ENCODE results near the gene STARD3NL. TPM values are rescaled to one million over a fixed set of nuclear protein-coding genes. Genes with fewer than 3 reads are reported as not detected.

Gene STARD3NL
- polyA plus RNA-seq, 1 donor (not counting 4 experiments of a cell fraction or from before 2014, with no cell fraction given), result 45.1 TPM

GRCh38 chr7:38220452-38220851 lies 42.4 kb downstream of the STARD3NL start:
- TF ChIP-seq EZH2 (IDR thresholded peaks at IDR 0.05; ENCODE audit: low read length) (no peak), CTCF (optimal IDR thresholded peaks at IDR 0.05 in 1 of 3, IDR thresholded peaks at IDR 0.05 in 1 of 3, conservative IDR thresholded peaks at IDR 0.05 in 1 of 3; ENCODE audit: extremely low read depth in 1 of 3, insufficient read depth in 2 of 3, low read length in 3 of 3) (no peak)
- dilution Hi-C loops (cut with MboI; ENCODE audit: extremely low pct_ligation_motif_present, low sequenced_read_pairs), result no loop called here
- Histone ChIP-seq H3K4me1 (ENCODE audit: control insufficient read depth, extremely low read depth, insufficient read depth, low read length) (no peaks in the 10 kb centered on the region), H4K20me1 (ENCODE audit: control insufficient read depth, extremely low read depth, insufficient read depth, low read length) (no peaks in the 10 kb centered on the region), H3K27ac (ENCODE audit: control insufficient read depth, insufficient read depth, low read length) (no peak overlapping the region), H2AFZ (ENCODE audit: control insufficient read depth, low read length) (no peak overlapping the region), H3K4me2 (ENCODE audit: control insufficient read depth, extremely low read depth, insufficient read depth, low read depth, low read length) (no peak overlapping the region), H3K27me3 (ENCODE audit: control insufficient read depth, extremely low read depth, insufficient read depth, low read length) (no peaks in the 10 kb centered on the region), H3K4me3 (ENCODE audit: control insufficient read depth in 2 of 3, extremely low read depth in 1 of 3, insufficient read depth in 2 of 3, low read depth in 1 of 3, low read length in 3 of 3) (no peak overlapping the region), H3K9ac (ENCODE audit: control insufficient read depth, extremely low read depth, insufficient read depth, low read length) (no peak overlapping the region), H3K9me1 (ENCODE audit: control insufficient read depth, extremely low read depth, insufficient read depth, low read length) (no peaks in the 10 kb centered on the region), H3K79me2 (ENCODE audit: control insufficient read depth, insufficient read depth, low read length) (no peaks in the 10 kb centered on the region), H3K9me3 (ENCODE audit: control insufficient read depth, low read depth, low read length) (no peaks in the 10 kb centered on the region), H3K36me3 (ENCODE audit: control insufficient read depth in 2 of 2, extremely low read depth in 1 of 2, insufficient read depth in 2 of 2, low read length in 2 of 2) (peaks cover 9 to 13% of the 10 kb centered on the region in 2 experiments)
- DNase-seq (ENCODE audit: low read depth, low spot score) (no peak), FAIRE-seq (no peak)

GRCh38 chr7:38222481-38223096 lies 44.5 kb downstream of the STARD3NL start:
- Histone ChIP-seq H3K4me3 (ENCODE audit: control insufficient read depth in 2 of 3, extremely low read depth in 1 of 3, insufficient read depth in 2 of 3, low read depth in 1 of 3, low read length in 3 of 3) (no peak overlapping the region), H3K4me1 (ENCODE audit: control insufficient read depth, extremely low read depth, insufficient read depth, low read length) (no peaks in the 10 kb centered on the region), H3K4me2 (ENCODE audit: control insufficient read depth, extremely low read depth, insufficient read depth, low read depth, low read length) (no peak overlapping the region), H3K9me1 (ENCODE audit: control insufficient read depth, extremely low read depth, insufficient read depth, low read length) (no peaks in the 10 kb centered on the region), H3K79me2 (ENCODE audit: control insufficient read depth, insufficient read depth, low read length) (no peaks in the 10 kb centered on the region), H2AFZ (ENCODE audit: control insufficient read depth, low read length) (no peak overlapping the region), H3K9me3 (ENCODE audit: control insufficient read depth, low read depth, low read length) (no peaks in the 10 kb centered on the region), H3K36me3 (ENCODE audit: control insufficient read depth in 2 of 2, extremely low read depth in 1 of 2, insufficient read depth in 2 of 2, low read length in 2 of 2) (peaks cover 3 to 9% of the 10 kb centered on the region in 2 experiments), H3K9ac (ENCODE audit: control insufficient read depth, extremely low read depth, insufficient read depth, low read length) (no peak overlapping the region), H3K27ac (ENCODE audit: control insufficient read depth, insufficient read depth, low read length) (no peak overlapping the region), H3K27me3 (ENCODE audit: control insufficient read depth, extremely low read depth, insufficient read depth, low read length) (no peaks in the 10 kb centered on the region), H4K20me1 (ENCODE audit: control insufficient read depth, extremely low read depth, insufficient read depth, low read length) (no peaks in the 10 kb centered on the region)
- no peak for TF ChIP-seq EZH2 (IDR thresholded peaks at IDR 0.05; ENCODE audit: low read length)
- TF ChIP-seq CTCF (optimal IDR thresholded peaks at IDR 0.05 in 1 of 3, IDR thresholded peaks at IDR 0.05 in 1 of 3, conservative IDR thresholded peaks at IDR 0.05 in 1 of 3; ENCODE audit: extremely low read depth in 1 of 3, insufficient read depth in 2 of 3, low read length in 3 of 3), result peak; percentile 49 to 78 (median 59)
- FAIRE-seq (peak; percentile 67), DNase-seq (ENCODE audit: low read depth, low spot score) (peak; percentile 19)
- dilution Hi-C loops (cut with MboI; ENCODE audit: extremely low pct_ligation_motif_present, low sequenced_read_pairs), result no loop called here

All from keratinocyte (primary cell).